H1 (cell line): ENCODE results near the gene HMCN2. TPM values are rescaled to one million over a fixed set of nuclear protein-coding genes. Genes with fewer than 3 reads are reported as not detected.

Source experiments
- CTCF ChIA-PET: fragments of 300-600 bp; sonication (Branson Sonifier 250); formaldehyde crosslinking; loops from one replicate; lab custom pipeline; 2021; ENCODE audit not compliant: partially characterized antibody; lab: Charles Lee
- POLR2A ChIA-PET: fragments of 300-600 bp; sonication (Branson Sonifier 250); formaldehyde crosslinking; loops from one replicate; lab custom pipeline; 2021; ENCODE audit warnings: inconsistent platforms; ENCODE audit not compliant: partially characterized antibody; lab: Charles Lee
- DNase-seq, 2 experiments: peaks; one replicate each; pipeline versions ENCODE4 v3.0.0 to v3.0.0-alpha.2; 2010 to 2022; ENCODE audit warnings: low spot score in 2 of 2, low read depth in 1 of 2, mixed read lengths in 1 of 2
- FAIRE-seq: peaks from 2 replicates; lab custom pipeline; 2011; peaks lifted over from hg19 to GRCh38; lab: Jason Lieb, UNC
- H2AFZ ChIP-seq: 2 replicates; pipeline ENCODE4 v1.8.1; 2012; ENCODE audit warnings: low read length, inconsistent platforms
- H2AK5ac ChIP-seq: 2 replicates; pipeline ENCODE4 v1.6.1; 2013; ENCODE audit warnings: low read depth, low read length
- H2BK120ac ChIP-seq: replicated peaks from 2 replicates; pipeline ENCODE3; 2013; ENCODE audit warnings: low read depth, low read length, inconsistent platforms
- H2BK12ac ChIP-seq: 2 replicates; pipeline ENCODE4 v1.6.1; 2013; ENCODE audit warnings: low read depth, low read length
- H2BK15ac ChIP-seq: 2 replicates; pipeline ENCODE4 v1.6.1; 2013; ENCODE audit warnings: low read length
- H2BK20ac ChIP-seq: 2 replicates; pipeline ENCODE4 v1.6.1; 2013; ENCODE audit warnings: low read length
- H2BK5ac ChIP-seq: 2 replicates; pipeline ENCODE4 v1.6.1; 2013; ENCODE audit warnings: low read depth, low read length
- H3K14ac ChIP-seq: 2 replicates; pipeline ENCODE4 v1.6.1; 2013; ENCODE audit warnings: inconsistent platforms; ENCODE audit not compliant: insufficient read length
- H3K18ac ChIP-seq: 2 replicates; pipeline ENCODE4 v1.6.1; 2013; ENCODE audit warnings: low read length; ENCODE audit errors: extremely low read depth
- H3K23ac ChIP-seq: 2 replicates; pipeline ENCODE4 v1.6.1; 2013; ENCODE audit warnings: inconsistent platforms; ENCODE audit not compliant: insufficient read length
- H3K23me2 ChIP-seq: 2 replicates; pipeline ENCODE4 v1.6.1; 2013; ENCODE audit warnings: low read depth, low read length
- H3K27ac ChIP-seq: 2 replicates; pipeline ENCODE4 v1.6.1; 2011; ENCODE audit warnings: low read depth, low read length, inconsistent platforms
- H3K27me3 ChIP-seq, 4 experiments: replicated peaks in 1 of 4; 1 replicate in 1 of 4; 2 replicates in 3 of 4; pipeline versions ENCODE4 v1.6.1 to v1.8.1; 2011 to 2013; ENCODE audit warnings: low read length in 3 of 4, mild to moderate bottlenecking in 3 of 4, inconsistent platforms in 2 of 4, mixed read lengths in 2 of 4, moderate library complexity in 1 of 4; ENCODE audit not compliant: control insufficient read depth in 3 of 4, insufficient read depth in 3 of 4; ENCODE audit errors: extremely low read depth in 1 of 4
- H3K36me3 ChIP-seq, 4 experiments: 2 replicates each; pipeline versions ENCODE4 v1.6.1 to v1.8.1; 2011 to 2013; ENCODE audit warnings: mild to moderate bottlenecking in 4 of 4, low read length in 3 of 4, moderate library complexity in 2 of 4, control low read depth in 1 of 4, inconsistent platforms in 1 of 4; ENCODE audit not compliant: insufficient read depth in 4 of 4, control insufficient read depth in 2 of 4
- H3K4ac ChIP-seq: replicated peaks from 2 replicates; pipeline ENCODE3; 2013; ENCODE audit warnings: low read length, low read depth, mixed read lengths, inconsistent platforms; ENCODE audit not compliant: insufficient read length
- H3K4me1 ChIP-seq, 4 experiments: replicated peaks in 1 of 4; 1 replicate in 1 of 4; 2 replicates in 3 of 4; pipeline versions ENCODE4 v1.6.1 to v1.8.1; 2011 to 2013; ENCODE audit warnings: low read length in 3 of 4, inconsistent platforms in 2 of 4, mixed read lengths in 1 of 4; ENCODE audit not compliant: insufficient read depth in 4 of 4, control insufficient read depth in 3 of 4
- H3K4me2 ChIP-seq, 2 experiments: 2 replicates each; pipeline versions ENCODE4 v1.6.1 to v1.8.1; 2011 to 2013; ENCODE audit warnings: low read depth in 2 of 2, low read length in 2 of 2, control low read depth in 1 of 2, inconsistent platforms in 1 of 2, mild to moderate bottlenecking in 1 of 2; ENCODE audit not compliant: insufficient read depth in 1 of 2
- H3K4me3 ChIP-seq, 4 experiments: fragments of 200-600, 300-600 bp in 1 of 4; sonication (generic), shearing (Covaris generic), sonication (Bioruptor Twin) in 1 of 4; 2 replicates each; pipeline versions ENCODE4 v1.5.1 to v1.8.1; 2011 to 2016; ENCODE audit warnings: low read length in 4 of 4, low read depth in 3 of 4, control low read depth in 2 of 4, inconsistent platforms in 2 of 4, mild to moderate bottlenecking in 2 of 4, mixed read lengths in 1 of 4, moderate library complexity in 1 of 4; ENCODE audit not compliant: insufficient read depth in 2 of 4; ENCODE audit errors: extremely low read depth in 1 of 4
- H3K56ac ChIP-seq: replicated peaks from 2 replicates; pipeline ENCODE3; 2013; ENCODE audit warnings: low read depth, mild to moderate bottlenecking, mixed read lengths, low read length, inconsistent platforms; ENCODE audit not compliant: insufficient read length
- H3K79me1 ChIP-seq: 2 replicates; pipeline ENCODE4 v1.6.1; 2013; ENCODE audit warnings: low read depth, low read length, control low read depth
- H3K79me2 ChIP-seq, 2 experiments: 2 replicates each; pipeline versions ENCODE4 v1.6.1 to v1.8.1; 2012 to 2013; ENCODE audit warnings: low read length in 2 of 2, mild to moderate bottlenecking in 2 of 2, inconsistent platforms in 1 of 2; ENCODE audit not compliant: insufficient read depth in 2 of 2, control insufficient read depth in 1 of 2
- H3K9ac ChIP-seq, 4 experiments: replicated peaks in 1 of 4; 1 replicate in 1 of 4; 2 replicates in 3 of 4; pipeline versions ENCODE4 v1.6.1 to v1.8.1; 2011 to 2013; ENCODE audit warnings: low read depth in 3 of 4, low read length in 3 of 4, control low read depth in 2 of 4, mild to moderate bottlenecking in 2 of 4, moderate library complexity in 2 of 4, inconsistent platforms in 1 of 4; ENCODE audit errors: extremely low read depth in 1 of 4
- H3K9me3 ChIP-seq, 2 experiments: 2 replicates each; pipeline versions ENCODE4 v1.6.1 to v1.8.1; 2012 to 2013; ENCODE audit warnings: mild to moderate bottlenecking in 2 of 2, moderate library complexity in 2 of 2, control low read depth in 1 of 2, inconsistent platforms in 1 of 2, low read depth in 1 of 2, low read length in 1 of 2, mixed read lengths in 1 of 2; ENCODE audit not compliant: insufficient read depth in 2 of 2
- H4K20me1 ChIP-seq, 2 experiments: replicated peaks in 1 of 2; 2 replicates each; pipeline versions ENCODE3 to v1.8.1; 2011 to 2013; ENCODE audit warnings: inconsistent platforms in 2 of 2, low read length in 2 of 2, mild to moderate bottlenecking in 1 of 2; ENCODE audit not compliant: insufficient read depth in 2 of 2, control insufficient read depth in 1 of 2
- H4K5ac ChIP-seq: 2 replicates; pipeline ENCODE4 v1.6.1; 2013; ENCODE audit warnings: low read length, low read depth, mixed read lengths, inconsistent platforms; ENCODE audit not compliant: insufficient read length
- H4K8ac ChIP-seq: 2 replicates; pipeline ENCODE4 v1.8.0; 2013; ENCODE audit warnings: mild to moderate bottlenecking, moderate library complexity, low read length, inconsistent platforms; ENCODE audit not compliant: insufficient read depth; ENCODE audit errors: extremely low read depth
- H4K91ac ChIP-seq: replicated peaks from 2 replicates; pipeline ENCODE3; 2013; ENCODE audit warnings: low read length, mixed read lengths, inconsistent platforms; ENCODE audit not compliant: insufficient read length
- CREB1 ChIP-seq: IDR thresholded peaks from 2 replicates; pipeline ENCODE4 v1.6.1; 2012; ENCODE audit warnings: inconsistent platforms
- RBBP5 ChIP-seq: IDR thresholded peaks from 2 replicates; pipeline ENCODE4 v1.7.1; 2012; ENCODE audit warnings: low read depth, mild to moderate bottlenecking, inconsistent platforms, low read length, moderate library complexity, borderline replicate concordance
- TCF12 ChIP-seq: IDR thresholded peaks from 2 replicates; pipeline ENCODE4 v1.6.1; 2011; ENCODE audit warnings: low read depth, mild to moderate bottlenecking, low read length
- YY1 ChIP-seq: IDR thresholded peaks from 2 replicates; pipeline ENCODE4 v1.6.1; 2011; ENCODE audit warnings: low read depth, mild to moderate bottlenecking, low read length
- WGBS, 2 experiments: shearing (Covaris generic) in 1 of 2; methylation state at CpG; one replicate each; pipeline versions ENCODE4 v1.1.6 to v1.1.7; 2013 to 2015; ENCODE audit warnings: low lambda C conversion rate in 2 of 2, mixed read lengths in 2 of 2, inconsistent platforms in 1 of 2, low coverage in 1 of 2, missing lambda C conversion rate in 1 of 2; ENCODE audit not compliant: insufficient replicate concordance in 2 of 2, insufficient coverage in 1 of 2, insufficient read length in 1 of 2; ENCODE audit errors: extremely low coverage in 1 of 2, missing lambda C conversion rate in 1 of 2; 5-methylcytosine and 5-hydroxymethylcytosine counted together
- polyA plus RNA-seq, 7 experiments: library from polyadenylated mRNA; depleted of rRNA in 3 of 7; stranded (reverse) in 5 of 7; unstranded in 2 of 7; fragments of >200 nt in 5 of 7; fragments of 200-250 nt in 2 of 7; gene quantifications; 1 replicate in 5 of 7; 2 replicates in 1 of 7; 4 replicates in 1 of 7; pipeline versions ENCODE4 v1.2.1 to v1.2.3, GENCODE V29; 2011 to 2013; ENCODE audit warnings: missing spikeins in 2 of 7, mixed read lengths in 2 of 7
- total RNA-seq: library from RNA; stranded (reverse); fragmentation: NEBNext Ultra II Directional; extraction: Animal tissue kit (Norgen Biotek cat#: 25700); gene quantifications from 2 replicates; pipeline ENCODE4 v1.2.1, GENCODE V29; 2021

HMCN2 gene
- total and polyA plus RNA-seq, 2 of the 8 experiments (the other 6 are each of a cell fraction or from before 2014, with no cell fraction given), result 5.0 to 9.1 TPM

GRCh38 chr9:130451509-130452388, 186.2 kb downstream of the HMCN2 start:
- H3K56ac ChIP-seq, result no peak overlapping the region
- H2AFZ ChIP-seq, result no peak overlapping the region
- peak overlapping the region; percentile 88 for H2BK5ac ChIP-seq
- H2BK20ac ChIP-seq, result 0 out of 2 replicates have a peak overlapping the region, but pooled peaks have one; percentile 43
- 76% methylated on average over 23 of the region's 23 CpGs; no CpG with 5 or more reads in 1 of the 2 experiments for whole genome bisulfite sequencing, 2 experiments
- no peak overlapping the region for H4K5ac ChIP-seq
- H3K9ac ChIP-seq, result peak overlapping the region in 2 of 4 experiments; percentile 3 to 20; a peak in 2 of 7 replicates
- no peak overlapping the region for H3K4me3 ChIP-seq
- H3K18ac ChIP-seq, result peak overlapping the region; percentile 64
- H2AK5ac ChIP-seq, result no peak overlapping the region
- H4K91ac ChIP-seq, result peak overlapping the region; percentile 38
- H3K36me3 ChIP-seq, result peaks cover 0 to 13% (median 0%) of the 10 kb centered on the region in 4 experiments; a peak in 5 of 8 replicates
- H3K23ac ChIP-seq, result no peak overlapping the region
- peaks cover 4% of the 10 kb centered on the region for H3K79me1 ChIP-seq
- H2BK12ac ChIP-seq, result peak overlapping the region; percentile 97; the same call in 1 of the 2 replicates
- no peak overlapping the region for H2BK120ac ChIP-seq
- FAIRE-seq, result peak; percentile 72
- ChIA-PET CTCF (interaction anchor here (0.8 to 0.9 kb wide), 2 partner anchors 9 to 238 kb away, joined by 3 read pairs; no protein-coding TSS in a partner anchor), POLR2A (interaction anchor here (0.9 kb wide), 1 partner anchor 239 kb away, joined by 3 read pairs; no protein-coding TSS in a partner anchor)
- peak overlapping the region; percentile 72; the same call in 1 of the 2 replicates for H2BK15ac ChIP-seq
- peaks cover 9% of the 10 kb centered on the region; the same call in 1 of the 2 replicates for H3K23me2 ChIP-seq
- H4K8ac ChIP-seq, result no peak overlapping the region
- H3K14ac ChIP-seq, result no peak overlapping the region
- H3K79me2 ChIP-seq, result peaks cover 0 to 33% of the 10 kb centered on the region in 2 experiments; a peak in 1 of 4 replicates
- peak in 1 of 2 experiments; percentile 89 for DNase-seq
- H3K4me1 ChIP-seq, result peaks cover 5 to 37% (median 29%) of the 10 kb centered on the region in 4 experiments
- H3K9me3 ChIP-seq, result no peaks in the 10 kb centered on the region
- peak overlapping the region in 1 of 2 experiments; percentile 12; a peak in 1 of 4 replicates for H3K4me2 ChIP-seq
- peak overlapping the region; percentile 1; the same call in 1 of the 2 replicates for H3K27ac ChIP-seq
- H3K4ac ChIP-seq, result peak overlapping the region; percentile 6
- peaks cover 2 to 26% of the 10 kb centered on the region in 2 experiments for H4K20me1 ChIP-seq
- H3K27me3 ChIP-seq, result no peaks in the 10 kb centered on the region
- TF ChIP-seq YY1, result no peak
- TF ChIP-seq TCF12, result no peak
- TF ChIP-seq CREB1, result no peak
- no peak for TF ChIP-seq RBBP5
